H1 (cell line): ENCODE data around the gene DNER. TPM values are rescaled to one million over a fixed set of nuclear protein-coding genes. Genes with fewer than 3 reads are reported as not detected.

ENCODE experiments used
- CBX8 ChIP-seq: fragments of 300-800, 300-1000 bp; sonication (generic); IDR thresholded peaks from 2 replicates; pipeline ENCODE4 v1.7.1; 2016; ENCODE audit warnings: low read depth, low read length, borderline replicate concordance
- POLR2A ChIP-seq, 2 experiments: IDR thresholded peaks; 1 replicate in 1 of 2; 2 replicates in 1 of 2; pipeline ENCODE4 v1.6.1; 2011; ENCODE audit warnings: low read depth in 2 of 2, low read length in 2 of 2, mild to moderate bottlenecking in 2 of 2; ENCODE audit errors: control extremely low read depth in 1 of 2
- POLR2AphosphoS5 ChIP-seq: IDR thresholded peaks from 2 replicates; pipeline ENCODE4 v1.6.1; 2011; ENCODE audit warnings: low read depth, low read length
- polyA plus RNA-seq, 7 experiments: library from polyadenylated mRNA; depleted of rRNA in 3 of 7; stranded (reverse) in 5 of 7; unstranded in 2 of 7; fragments of >200 nt in 5 of 7; fragments of 200-250 nt in 2 of 7; gene quantifications; 1 replicate in 5 of 7; 2 replicates in 1 of 7; 4 replicates in 1 of 7; pipeline versions ENCODE4 v1.2.1 to v1.2.3, GENCODE V29; 2011 to 2013; ENCODE audit warnings: missing spikeins in 2 of 7, mixed read lengths in 2 of 7
- total RNA-seq: library from RNA; stranded (reverse); fragmentation: NEBNext Ultra II Directional; extraction: Animal tissue kit (Norgen Biotek cat#: 25700); gene quantifications from 2 replicates; pipeline ENCODE4 v1.2.1, GENCODE V29; 2021

Gene DNER
- total and polyA plus RNA-seq, 2 of the 8 experiments (the other 6 are each of a cell fraction or from before 2014, with no cell fraction given): 6.8 to 16.3 TPM

- no peak for TF ChIP-seq CBX8
- no peak for TF ChIP-seq POLR2A (IDR thresholded peaks at IDR 0.05; ENCODE audit: control extremely low read depth in 1 of 2, low read depth in 2 of 2, low read length in 2 of 2)
- no peak for TF ChIP-seq POLR2AphosphoS5
Measured at GRCh38 chr2:229701062-229701461, 13.3 kb downstream of the DNER start (continued).
